Cardiac muscle cell (in vitro differentiated cells and primary cell): ENCODE results near the gene TBX21. TPM values are rescaled to one million over a fixed set of nuclear protein-coding genes. Genes with fewer than 3 reads are reported as not detected.
A peak's percentile ranks its signal among the peaks of the same experiment; 100 is the strongest.

Experiments used
- DNase-seq, 2 donors: peaks; one replicate each; pipeline versions ENCODE4 v3.0.0 to v3.0.0-alpha.2; 2010 to 2017; ENCODE audit warnings: low read depth in 1 of 2, low spot score in 1 of 2
- H3K27ac ChIP-seq: fragments of 200-600 bp; sonication (generic); 2 replicates; pipeline ENCODE4 v1.5.1; 2016
- H3K27me3 ChIP-seq: fragments of 200-600 bp; sonication (generic); 2 replicates; pipeline ENCODE4 v1.6.0; 2016; ENCODE audit warnings: control low read depth
- H3K36me3 ChIP-seq: fragments of 200-600 bp; sonication (generic); 2 replicates; pipeline ENCODE4 v1.5.1; 2016; ENCODE audit warnings: control low read depth
- H3K4me1 ChIP-seq: fragments of 200-600 bp; sonication (generic); 2 replicates; pipeline ENCODE4 v1.8.1; 2017; ENCODE audit warnings: low read depth, mild to moderate bottlenecking, mixed run types
- H3K4me3 ChIP-seq: fragments of 200-600 bp; sonication (generic); 2 replicates; pipeline ENCODE4 v1.5.1; 2016; ENCODE audit warnings: mild to moderate bottlenecking
- H3K9me3 ChIP-seq: fragments of 200-600 bp; sonication (generic); 2 replicates; pipeline ENCODE4 v1.5.1; 2017; ENCODE audit warnings: low read depth, mild to moderate bottlenecking, control low read depth
- CTCF ChIP-seq: IDR thresholded peaks from 2 replicates; pipeline ENCODE4 v1.5.1; 2012; ENCODE audit warnings: low read depth, mild to moderate bottlenecking, low read length
- polyA plus RNA-seq: library from polyadenylated mRNA; unstranded; fragments of >200 nt; fragmentation: Nextera tagmentation; extraction: Ambion mirVana; gene quantifications from 2 replicates; pipeline ENCODE4 v1.2.1, GENCODE V29; 2016
- total RNA-seq: library from RNA; depleted of rRNA; stranded (reverse); fragments of >200 nt; gene quantifications from 2 replicates; pipeline ENCODE4 v1.2.3, GENCODE V29; 2016

TBX21 gene
- total and polyA plus RNA-seq, 2 experiments from 2014 or later, result 0.12 to 2.9 TPM

GRCh38 chr17:47686664-47687327, 46.2 kb upstream of the TBX21 start:
- no peaks in the 10 kb centered on the region for H3K9me3 ChIP-seq
- no peak for DNase-seq
- no peaks in the 10 kb centered on the region for H3K27me3 ChIP-seq
- no peaks in the 10 kb centered on the region for H3K4me1 ChIP-seq
- no peak for TF ChIP-seq CTCF
- H3K36me3 ChIP-seq, result peaks cover 17% of the 10 kb centered on the region
- H3K27ac ChIP-seq, result peak overlapping the region; percentile 70
- H3K4me3 ChIP-seq, result no peak overlapping the region

- no peak for DNase-seq
- peak overlapping the region; percentile 70 for H3K27ac ChIP-seq
- no peak for TF ChIP-seq CTCF
Observed at GRCh38 chr17:47687328-47687690, 45.7 kb upstream of the TBX21 start.

GRCh38 chr17:47687748-47688147, 45.3 kb upstream of the TBX21 start:
- no peaks in the 10 kb centered on the region for H3K27me3 ChIP-seq
- no peak overlapping the region for H3K4me3 ChIP-seq
- no peaks in the 10 kb centered on the region for H3K9me3 ChIP-seq
- peaks cover 6% of the 10 kb centered on the region for H3K4me1 ChIP-seq
- DNase-seq, result no peak
- peaks cover 8% of the 10 kb centered on the region for H3K36me3 ChIP-seq
- peak overlapping the region; percentile 70 for H3K27ac ChIP-seq
- TF ChIP-seq CTCF, result no peak

More at GRCh38 chr17:47687328-47687690, 45.7 kb upstream of the TBX21 start:
- Histone ChIP-seq H3K27me3 (no peaks in the 10 kb centered on the region), H3K36me3 (peaks cover 12% of the 10 kb centered on the region), H3K4me1 (peaks cover 2% of the 10 kb centered on the region), H3K4me3 (no peak overlapping the region), H3K9me3 (no peaks in the 10 kb centered on the region)

GRCh38 chr17:47690121-47690520, 42.9 kb upstream of the TBX21 start:
- DNase-seq, result no peak
- no peak overlapping the region for H3K4me3 ChIP-seq
- H3K9me3 ChIP-seq, result no peaks in the 10 kb centered on the region
- TF ChIP-seq CTCF, result no peak
- H3K36me3 ChIP-seq, result no peaks in the 10 kb centered on the region
- H3K27me3 ChIP-seq, result no peaks in the 10 kb centered on the region
- no peak overlapping the region for H3K27ac ChIP-seq
- H3K4me1 ChIP-seq, result peaks cover 14% of the 10 kb centered on the region

GRCh38 chr17:47692137-47692894, 40.7 kb upstream of the TBX21 start:
- no peak for DNase-seq
- H3K9me3 ChIP-seq, result no peaks in the 10 kb centered on the region
- H3K27me3 ChIP-seq, result no peaks in the 10 kb centered on the region
- H3K4me3 ChIP-seq, result no peak overlapping the region
- H3K36me3 ChIP-seq, result no peaks in the 10 kb centered on the region
- H3K4me1 ChIP-seq, result peaks cover 22% of the 10 kb centered on the region
- H3K27ac ChIP-seq, result peak overlapping the region; percentile 95
- TF ChIP-seq CTCF, result no peak
